Activated naive CD4-positive, alpha-beta T cell treated with anti-CD3 and anti-CD28 coated beads, Interleukin-2, amount 50 U/mL, for 72 hours (primary cell): ENCODE measurements around the gene HORMAD2. TPM values are rescaled to one million over a fixed set of nuclear protein-coding genes. Genes with fewer than 3 reads are reported as not detected.

Experiments used
- ATAC-seq, 2 donors: fragments of 150-1000 bp; cut with Tn5 transposase; 2 replicates each; pipeline ENCODE4 v1.10.0; 2021; ENCODE audit warnings: mild to moderate bottlenecking in 2 of 2, moderate library complexity in 2 of 2
- DNase-seq, 2 donors: peaks; one replicate each; pipeline ENCODE4 v3.0.0; 2021 to 2022; ENCODE audit warnings: low spot score in 2 of 2
- H3K27ac Mint-ChIP-seq, 2 donors: one replicate each; pipeline ENCODE4 v1.8.0; 2022; ENCODE audit warnings: mild to moderate bottlenecking in 2 of 2, mixed read lengths in 2 of 2
- H3K36me3 Mint-ChIP-seq, 2 donors: one replicate each; pipeline ENCODE4 v1.8.0; 2022; ENCODE audit warnings: mixed read lengths in 2 of 2
- H3K9me3 Mint-ChIP-seq, 2 donors: one replicate each; pipeline ENCODE4 v1.8.0; 2022; ENCODE audit warnings: mixed read lengths in 2 of 2
- total RNA-seq, 2 donors: library from RNA; stranded (reverse); gene quantifications; one replicate each; pipeline ENCODE4 v1.2.3, GENCODE V29; 2022

Gene HORMAD2
- total RNA-seq, 2 donors from 2014 or later: 0.27 TPM; not detected in 1

DNA sequence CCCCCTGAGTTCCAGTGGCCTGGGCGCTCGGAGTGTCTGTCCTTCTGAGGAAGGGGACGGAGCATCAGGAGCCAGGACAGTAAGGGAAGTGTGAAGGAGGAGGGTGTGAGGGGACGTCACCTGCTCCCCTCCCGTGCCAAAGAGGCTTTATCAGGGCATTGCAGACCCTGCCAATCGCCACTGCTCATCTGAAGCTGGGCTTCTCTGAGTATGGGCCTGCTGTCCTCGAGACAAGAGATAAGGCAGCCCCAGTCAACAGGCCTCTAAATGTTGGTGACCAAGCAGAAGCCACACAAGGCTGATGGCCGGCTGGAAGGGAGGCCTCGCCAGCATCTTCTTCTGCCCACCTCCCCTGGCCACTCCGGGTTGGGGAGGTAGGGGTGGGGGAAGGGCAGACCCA is 136.4 kb downstream of the HORMAD2 start:
- peak overlapping the region in 1 of 2 donors; percentile 29 for H3K27ac Mint-ChIP-seq
- ATAC-seq (no peak), DNase-seq (no peak)
- no peaks in the 10 kb centered on the region for H3K9me3 Mint-ChIP-seq
- peaks cover 0 to 4% of the 10 kb centered on the region in 2 donors for H3K36me3 Mint-ChIP-seq

DNA sequence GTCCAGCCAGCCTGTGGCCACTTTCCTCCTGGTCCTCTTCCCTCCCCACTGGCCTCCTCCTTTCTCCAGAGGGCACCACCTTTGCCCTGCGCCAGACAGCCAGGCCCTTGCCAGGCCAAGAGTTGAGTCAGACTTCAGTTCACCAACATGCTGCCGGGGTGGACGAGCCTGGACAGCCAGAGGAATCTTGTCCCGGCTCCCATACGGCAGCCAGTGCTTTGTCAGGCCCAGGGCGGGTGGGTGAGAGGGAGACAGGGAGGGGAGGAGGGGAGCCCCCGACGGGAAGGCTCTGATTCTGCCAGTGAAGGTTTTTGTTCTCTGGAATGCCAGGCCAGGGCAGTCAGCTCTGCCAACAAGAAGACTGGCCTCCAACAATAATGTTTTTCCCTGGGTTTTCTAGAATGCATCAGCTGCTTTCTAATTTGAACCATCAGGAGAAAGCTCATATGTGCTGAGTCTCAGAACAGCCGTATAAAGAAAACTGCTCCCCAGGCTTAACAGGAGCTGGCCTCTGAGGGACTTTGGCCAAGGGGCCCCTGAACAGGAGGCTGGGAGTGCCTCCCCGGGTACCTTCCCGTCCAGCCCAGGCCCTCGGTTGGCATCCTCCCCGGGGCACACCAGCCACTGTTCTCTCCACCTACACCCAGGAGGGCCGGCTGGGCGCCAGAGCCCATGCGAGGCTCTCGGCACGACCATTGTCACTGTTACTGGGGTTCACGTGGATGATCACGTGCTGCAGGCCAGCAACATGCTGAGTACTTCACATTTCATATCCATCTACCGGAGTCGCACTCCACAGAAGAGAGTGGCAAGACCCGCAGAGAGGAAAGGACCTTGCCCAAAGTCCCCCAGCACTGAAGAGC is 137.7 kb downstream of the HORMAD2 start:
- peaks cover 0 to 4% of the 10 kb centered on the region in 2 donors for H3K36me3 Mint-ChIP-seq
- DNase-seq (no peak), ATAC-seq (no peak)
- H3K9me3 Mint-ChIP-seq: no peaks in the 10 kb centered on the region
- peak overlapping the region; percentile 18 to 23 for H3K27ac Mint-ChIP-seq

GRCh38 chr22:30219049-30219654 is 138.9 kb downstream of the HORMAD2 start:
- H3K27ac Mint-ChIP-seq: no peak overlapping the region
- no peaks in the 10 kb centered on the region for H3K9me3 Mint-ChIP-seq
- DNase-seq (no peak), ATAC-seq (no peak)
- H3K36me3 Mint-ChIP-seq: no peaks in the 10 kb centered on the region

DNA sequence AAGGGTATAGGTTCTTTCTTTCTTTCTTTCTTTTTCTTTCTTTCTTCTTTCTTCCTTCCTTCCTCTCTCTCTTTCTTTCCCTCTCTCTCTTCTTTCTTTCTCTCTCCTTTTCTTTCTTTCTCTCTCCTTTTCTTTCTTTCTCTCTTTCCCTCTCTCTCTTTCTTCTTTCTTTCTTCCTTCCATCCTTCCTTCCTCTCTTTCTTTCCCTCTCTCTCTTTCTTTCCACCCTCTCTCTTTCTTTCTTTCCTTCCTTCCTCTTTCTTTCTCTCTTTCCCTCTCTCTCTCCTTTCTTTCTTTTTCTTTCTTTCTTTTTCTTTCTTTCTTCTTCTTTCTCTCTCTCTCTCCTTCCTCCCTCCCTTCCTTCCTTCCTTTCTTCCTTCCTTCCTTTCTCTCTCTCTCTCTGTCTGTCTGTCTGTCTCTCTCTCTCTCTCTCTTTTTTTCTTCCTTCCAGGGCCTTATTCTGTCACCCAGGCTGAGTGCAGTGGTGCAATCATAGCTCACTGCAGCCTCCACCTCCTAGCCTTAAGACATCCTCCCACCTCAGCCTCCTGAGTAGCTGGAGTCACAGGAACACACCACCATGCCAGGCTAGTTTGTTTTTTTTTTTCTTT is 139.5 kb downstream of the HORMAD2 start:
- DNase-seq: no peak
- no peaks in the 10 kb centered on the region for H3K9me3 Mint-ChIP-seq
- ATAC-seq: no peak
- peaks cover 0 to under 1% of the 10 kb centered on the region in 2 donors for H3K36me3 Mint-ChIP-seq
- peak overlapping the region; percentile 81 to 97 for H3K27ac Mint-ChIP-seq

DNA sequence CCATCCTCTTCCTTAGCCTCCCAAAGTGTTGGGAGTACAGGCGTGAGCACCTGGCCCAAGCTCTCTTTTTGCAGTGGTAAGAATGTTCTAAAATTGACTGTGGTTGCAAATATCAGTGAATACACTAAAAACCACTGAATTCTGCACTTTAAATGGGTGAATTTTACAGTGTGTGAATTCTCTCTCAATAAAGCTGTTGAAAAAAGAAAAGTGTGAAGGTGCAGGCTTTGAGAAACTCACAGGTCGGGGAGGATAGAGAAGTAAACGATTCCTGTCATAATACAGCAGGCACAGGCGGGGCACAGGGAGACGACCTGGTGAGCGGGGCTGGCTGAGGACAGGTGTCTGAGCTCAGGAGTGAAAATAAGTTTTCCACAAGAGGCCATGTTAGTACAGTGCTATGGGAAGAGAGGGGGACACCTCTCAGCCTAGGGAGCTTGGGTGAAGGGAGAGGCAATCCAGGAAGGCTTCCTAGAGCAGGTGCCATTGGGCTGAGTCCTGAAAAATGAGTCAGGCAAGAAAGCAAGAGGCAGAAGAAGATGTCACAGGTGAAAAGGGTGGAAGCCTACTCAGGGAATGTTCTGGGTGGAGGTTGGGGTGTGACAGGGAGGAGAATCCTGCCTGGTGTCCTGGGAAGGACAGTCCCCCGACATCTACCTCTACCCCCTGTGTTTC is 140.2 kb downstream of the HORMAD2 start:
- H3K36me3 Mint-ChIP-seq: peaks cover 0 to 6% of the 10 kb centered on the region in 2 donors
- DNase-seq (no peak), ATAC-seq (peak; percentile 2 to 11)
- H3K27ac Mint-ChIP-seq: peak overlapping the region; percentile 81 to 97
- H3K9me3 Mint-ChIP-seq: peaks cover 0 to 5% of the 10 kb centered on the region in 2 donors

GRCh38 chr22:30221121-30221992 is 141.1 kb downstream of the HORMAD2 start:
- peak; percentile 43 to 67 for DNase-seq
- H3K36me3 Mint-ChIP-seq: peaks cover 0 to 6% of the 10 kb centered on the region in 2 donors
- ATAC-seq: peak; percentile 72 to 81
- peaks cover 0 to 5% of the 10 kb centered on the region in 2 donors for H3K9me3 Mint-ChIP-seq
- peak overlapping the region; percentile 81 to 97 for H3K27ac Mint-ChIP-seq

- ATAC-seq (no peak), DNase-seq (no peak)
- Mint-ChIP-seq H3K36me3 (peaks cover 0 to 6% of the 10 kb centered on the region in 2 donors), H3K9me3 (peaks cover 0 to 5% of the 10 kb centered on the region in 2 donors), H3K27ac (peak overlapping the region in 1 of 2 donors; percentile 25)
Observed at GRCh38 chr22:30222321-30222720, 142.1 kb downstream of the HORMAD2 start.

DNA sequence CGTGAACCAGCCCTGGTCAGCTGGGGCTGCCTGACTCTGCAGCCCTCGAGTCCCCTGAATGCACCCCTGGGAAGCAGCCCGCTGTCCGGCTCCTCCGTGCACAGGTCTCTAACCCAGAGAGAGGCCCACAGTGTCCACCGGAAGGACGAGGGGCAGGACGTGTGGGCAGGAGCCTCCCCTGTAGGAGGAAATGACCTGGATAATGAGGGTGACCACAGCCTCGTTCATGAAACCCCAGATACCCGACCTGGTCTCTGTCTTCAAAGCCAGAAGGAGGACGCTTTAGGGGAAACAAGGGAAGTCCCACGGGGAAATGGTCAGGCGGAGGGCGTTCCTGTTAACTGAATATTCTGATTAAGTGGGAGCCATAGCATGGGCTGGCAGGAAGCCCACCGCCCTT is 143.0 kb downstream of the HORMAD2 start:
- Mint-ChIP-seq H3K9me3 (peaks cover 0 to 5% of the 10 kb centered on the region in 2 donors), H3K36me3 (peaks cover 0 to 6% of the 10 kb centered on the region in 2 donors), H3K27ac (peak overlapping the region in 1 of 2 donors; percentile 65)
- DNase-seq (no peak), ATAC-seq (no peak)

GRCh38 chr22:30224161-30224857 is 144.0 kb downstream of the HORMAD2 start:
- DNase-seq: no peak
- H3K27ac Mint-ChIP-seq: no peak overlapping the region
- H3K9me3 Mint-ChIP-seq: peaks cover 0 to 5% of the 10 kb centered on the region in 2 donors

GRCh38 chr22:30225220-30225927 is 145.1 kb downstream of the HORMAD2 start:
- peak overlapping the region in 1 of 2 donors; percentile 65 for H3K27ac Mint-ChIP-seq

More at GRCh38 chr22:30224161-30224857, 144.0 kb downstream of the HORMAD2 start:
- peaks cover 0 to 6% of the 10 kb centered on the region in 2 donors for H3K36me3 Mint-ChIP-seq
- ATAC-seq: no peak

DNA sequence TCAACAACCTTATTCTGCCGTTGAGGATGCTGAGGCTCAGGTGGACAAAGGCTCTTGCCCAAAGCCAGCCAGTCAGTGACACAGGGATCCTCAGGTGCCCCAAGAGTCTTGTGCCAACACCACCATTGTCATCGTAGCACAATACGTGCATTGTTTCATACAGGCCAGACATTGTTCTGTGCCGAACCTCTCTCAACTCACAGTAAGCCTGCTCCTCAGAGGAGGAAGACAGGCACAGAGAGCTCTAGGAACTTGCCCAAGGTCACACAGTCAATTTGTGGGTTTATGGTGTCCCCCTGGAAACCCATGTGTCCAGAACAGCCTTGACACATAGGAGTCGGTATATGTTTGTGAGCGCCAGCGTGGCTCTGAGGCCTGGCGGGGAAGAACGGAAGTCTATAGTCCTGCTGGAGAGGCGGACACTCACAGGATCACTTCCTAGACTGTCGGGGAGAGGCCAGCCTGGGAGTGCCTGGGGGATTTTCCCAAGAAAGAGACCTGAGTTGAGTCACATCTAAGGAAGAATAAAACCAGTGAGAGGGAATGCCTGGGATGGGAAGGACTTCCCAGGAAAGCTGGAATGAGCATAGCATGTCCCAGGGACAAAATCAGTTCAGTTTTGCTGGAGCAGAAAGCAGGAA is 146.0 kb downstream of the HORMAD2 start:
- ATAC-seq (no peak), DNase-seq (no peak)
- H3K36me3 Mint-ChIP-seq: peaks cover 0 to 6% of the 10 kb centered on the region in 2 donors
- H3K9me3 Mint-ChIP-seq: peaks cover 0 to 5% of the 10 kb centered on the region in 2 donors
- peak overlapping the region in 1 of 2 donors; percentile 16 for H3K27ac Mint-ChIP-seq

More at GRCh38 chr22:30225220-30225927, 145.1 kb downstream of the HORMAD2 start:
- H3K9me3 Mint-ChIP-seq: peaks cover 0 to 5% of the 10 kb centered on the region in 2 donors
- ATAC-seq: no peak
- DNase-seq: no peak
- H3K36me3 Mint-ChIP-seq: peaks cover 0 to 6% of the 10 kb centered on the region in 2 donors
